ENCODE data around the gene RAB4B. TPM values are rescaled to one million over a fixed set of nuclear protein-coding genes. Genes with fewer than 3 reads are reported as not detected.

Gene RAB4B
- total RNA-seq, 1 donor from 2014 or later, result 2.1 TPM

- Histone ChIP-seq H3K9me3 (ENCODE audit: control insufficient read depth in 3 of 3, low read length in 3 of 3) (no peaks in the 10 kb centered on the region), H3K36me3 (ENCODE audit: control insufficient read depth in 3 of 3, insufficient read depth in 3 of 3, low read length in 3 of 3) (peaks cover 0 to 7% (median 0%) of the 10 kb centered on the region in 3 donors), H3K27ac (ENCODE audit: low read depth, low read length) (peak within 1 kb of the TSS; percentile 99), H3K27me3 (ENCODE audit: control insufficient read depth in 3 of 3, insufficient read depth in 3 of 3, low read length in 3 of 3) (no peaks in the 10 kb centered on the region), H3K4me1 (ENCODE audit: control insufficient read depth in 3 of 3, insufficient read depth in 3 of 3, low read length in 3 of 3) (peaks cover 22 to 42% (median 40%) of the 10 kb centered on the region in 3 donors), H3K4me3 (ENCODE audit: low read length in 3 of 3) (peak within 1 kb of the TSS; percentile 93 to 97 (median 94)), H3K9ac (ENCODE audit: low read depth in 1 of 3, low read length in 3 of 3) (peak within 1 kb of the TSS; percentile 87 to 92 (median 91))
These were observed 27.8 kb upstream of the RAB4B start, which contains the start of gene ACTMAP for GRCh38 chr19:40750058-40750873. Gene ACTMAP, minus strand, starts transcription at chr19:40750477. Its CDS starts 674 bp downstream, at chr19:40749803.

GRCh38 chr19:40750874-40751537 lies 27.0 kb upstream of the RAB4B start, which contains the start of gene SNRPA:
Gene SNRPA, plus strand, starts transcription at chr19:40751203. Its CDS starts 206 bp downstream, at chr19:40751409.
- no peaks in the 10 kb centered on the region for H3K9me3 ChIP-seq (ENCODE audit: control insufficient read depth in 3 of 3, low read length in 3 of 3)
- H3K4me3 ChIP-seq (ENCODE audit: low read length in 3 of 3), result peak within 1 kb of the TSS; percentile 93 to 97 (median 94)
- no peaks in the 10 kb centered on the region for H3K27me3 ChIP-seq (ENCODE audit: control insufficient read depth in 3 of 3, insufficient read depth in 3 of 3, low read length in 3 of 3)
- peak within 1 kb of the TSS; percentile 99 for H3K27ac ChIP-seq (ENCODE audit: low read depth, low read length)
- H3K4me1 ChIP-seq (ENCODE audit: control insufficient read depth in 3 of 3, insufficient read depth in 3 of 3, low read length in 3 of 3), result peaks cover 22 to 42% (median 37%) of the 10 kb centered on the region in 3 donors
- peak within 1 kb of the TSS; percentile 87 to 92 (median 91) for H3K9ac ChIP-seq (ENCODE audit: low read depth in 1 of 3, low read length in 3 of 3)
- H3K36me3 ChIP-seq (ENCODE audit: control insufficient read depth in 3 of 3, insufficient read depth in 3 of 3, low read length in 3 of 3), result peaks cover 0 to 11% (median 3%) of the 10 kb centered on the region in 3 donors

- Histone ChIP-seq H3K27ac (ENCODE audit: low read depth, low read length) (peak overlapping the region; percentile 93), H3K27me3 (ENCODE audit: control insufficient read depth in 3 of 3, insufficient read depth in 3 of 3, low read length in 3 of 3) (no peaks in the 10 kb centered on the region), H3K4me1 (ENCODE audit: control insufficient read depth in 3 of 3, insufficient read depth in 3 of 3, low read length in 3 of 3) (peaks cover 22 to 42% (median 36%) of the 10 kb centered on the region in 3 donors), H3K9ac (ENCODE audit: low read depth in 1 of 3, low read length in 3 of 3) (peak overlapping the region in 1 of 3 donors; percentile 86), H3K4me3 (ENCODE audit: low read length in 3 of 3) (peak overlapping the region in 2 of 3 donors; percentile 91 to 97), H3K36me3 (ENCODE audit: control insufficient read depth in 3 of 3, insufficient read depth in 3 of 3, low read length in 3 of 3) (peaks cover 2 to 19% (median 12%) of the 10 kb centered on the region in 3 donors), H3K9me3 (ENCODE audit: control insufficient read depth in 3 of 3, low read length in 3 of 3) (no peaks in the 10 kb centered on the region)
These were observed 25.7 kb upstream of the RAB4B start for GRCh38 chr19:40752257-40752781.

- Histone ChIP-seq H3K4me1 (ENCODE audit: control insufficient read depth in 3 of 3, insufficient read depth in 3 of 3, low read length in 3 of 3) (peaks cover 10 to 27% (median 22%) of the 10 kb centered on the region in 3 donors), H3K36me3 (ENCODE audit: control insufficient read depth in 3 of 3, insufficient read depth in 3 of 3, low read length in 3 of 3) (peaks cover 17 to 37% (median 26%) of the 10 kb centered on the region in 3 donors), H3K9me3 (ENCODE audit: control insufficient read depth in 3 of 3, low read length in 3 of 3) (no peaks in the 10 kb centered on the region), H3K4me3 (ENCODE audit: low read length in 3 of 3) (no peak overlapping the region), H3K9ac (ENCODE audit: low read depth in 1 of 3, low read length in 3 of 3) (peak overlapping the region in 1 of 3 donors; percentile 40), H3K27ac (ENCODE audit: low read depth, low read length) (no peak overlapping the region), H3K27me3 (ENCODE audit: control insufficient read depth in 3 of 3, insufficient read depth in 3 of 3, low read length in 3 of 3) (no peaks in the 10 kb centered on the region)
These were observed 23.3 kb upstream of the RAB4B start for GRCh38 chr19:40754611-40755247.

GRCh38 chr19:40755248-40755624 lies 22.8 kb upstream of the RAB4B start:
- no peaks in the 10 kb centered on the region for H3K9me3 ChIP-seq (ENCODE audit: control insufficient read depth in 3 of 3, low read length in 3 of 3)
- H3K4me3 ChIP-seq (ENCODE audit: low read length in 3 of 3), result no peak overlapping the region
- H3K27me3 ChIP-seq (ENCODE audit: control insufficient read depth in 3 of 3, insufficient read depth in 3 of 3, low read length in 3 of 3), result no peaks in the 10 kb centered on the region
- H3K9ac ChIP-seq (ENCODE audit: low read depth in 1 of 3, low read length in 3 of 3), result no peak overlapping the region
- H3K4me1 ChIP-seq (ENCODE audit: control insufficient read depth in 3 of 3, insufficient read depth in 3 of 3, low read length in 3 of 3), result peaks cover 8 to 22% (median 19%) of the 10 kb centered on the region in 3 donors
- no peak overlapping the region for H3K27ac ChIP-seq (ENCODE audit: low read depth, low read length)
- H3K36me3 ChIP-seq (ENCODE audit: control insufficient read depth in 3 of 3, insufficient read depth in 3 of 3, low read length in 3 of 3), result peaks cover 22 to 41% (median 29%) of the 10 kb centered on the region in 3 donors

- no peak overlapping the region for H3K9ac ChIP-seq (ENCODE audit: low read depth in 1 of 3, low read length in 3 of 3)
- no peaks in the 10 kb centered on the region for H3K9me3 ChIP-seq (ENCODE audit: control insufficient read depth in 3 of 3, low read length in 3 of 3)
- H3K27ac ChIP-seq (ENCODE audit: low read depth, low read length), result no peak overlapping the region
- H3K36me3 ChIP-seq (ENCODE audit: control insufficient read depth in 3 of 3, insufficient read depth in 3 of 3, low read length in 3 of 3), result peaks cover 27 to 46% (median 33%) of the 10 kb centered on the region in 3 donors
- peaks cover 8 to 22% (median 19%) of the 10 kb centered on the region in 3 donors for H3K4me1 ChIP-seq (ENCODE audit: control insufficient read depth in 3 of 3, insufficient read depth in 3 of 3, low read length in 3 of 3)
- H3K4me3 ChIP-seq (ENCODE audit: low read length in 3 of 3), result no peak overlapping the region
- no peaks in the 10 kb centered on the region for H3K27me3 ChIP-seq (ENCODE audit: control insufficient read depth in 3 of 3, insufficient read depth in 3 of 3, low read length in 3 of 3)
These were observed 22.3 kb upstream of the RAB4B start for GRCh38 chr19:40755791-40756190.

- Histone ChIP-seq H3K36me3 (ENCODE audit: control insufficient read depth in 3 of 3, insufficient read depth in 3 of 3, low read length in 3 of 3) (peaks cover 32 to 52% (median 37%) of the 10 kb centered on the region in 3 donors), H3K27me3 (ENCODE audit: control insufficient read depth in 3 of 3, insufficient read depth in 3 of 3, low read length in 3 of 3) (no peaks in the 10 kb centered on the region), H3K4me3 (ENCODE audit: low read length in 3 of 3) (no peak overlapping the region), H3K4me1 (ENCODE audit: control insufficient read depth in 3 of 3, insufficient read depth in 3 of 3, low read length in 3 of 3) (peaks cover 8 to 20% (median 16%) of the 10 kb centered on the region in 3 donors), H3K9ac (ENCODE audit: low read depth in 1 of 3, low read length in 3 of 3) (peak overlapping the region in 1 of 3 donors; percentile 1), H3K9me3 (ENCODE audit: control insufficient read depth in 3 of 3, low read length in 3 of 3) (no peaks in the 10 kb centered on the region), H3K27ac (ENCODE audit: low read depth, low read length) (no peak overlapping the region)
These were observed 21.4 kb upstream of the RAB4B start for GRCh38 chr19:40756502-40757110.

GRCh38 chr19:40758491-40758890 lies 19.6 kb upstream of the RAB4B start:
- Histone ChIP-seq H3K27ac (ENCODE audit: low read depth, low read length) (no peak overlapping the region), H3K9ac (ENCODE audit: low read depth in 1 of 3, low read length in 3 of 3) (no peak overlapping the region), H3K36me3 (ENCODE audit: control insufficient read depth in 3 of 3, insufficient read depth in 3 of 3, low read length in 3 of 3) (peaks cover 49 to 70% (median 53%) of the 10 kb centered on the region in 3 donors), H3K27me3 (ENCODE audit: control insufficient read depth in 3 of 3, insufficient read depth in 3 of 3, low read length in 3 of 3) (no peaks in the 10 kb centered on the region), H3K4me1 (ENCODE audit: control insufficient read depth in 3 of 3, insufficient read depth in 3 of 3, low read length in 3 of 3) (peaks cover 4 to 11% (median 7%) of the 10 kb centered on the region in 3 donors), H3K9me3 (ENCODE audit: control insufficient read depth in 3 of 3, low read length in 3 of 3) (no peaks in the 10 kb centered on the region), H3K4me3 (ENCODE audit: low read length in 3 of 3) (no peak overlapping the region)

GRCh38 chr19:40759352-40759751 lies 18.7 kb upstream of the RAB4B start:
- no peaks in the 10 kb centered on the region for H3K27me3 ChIP-seq (ENCODE audit: control insufficient read depth in 3 of 3, insufficient read depth in 3 of 3, low read length in 3 of 3)
- H3K4me1 ChIP-seq (ENCODE audit: control insufficient read depth in 3 of 3, insufficient read depth in 3 of 3, low read length in 3 of 3), result peaks cover 3 to 7% (median 5%) of the 10 kb centered on the region in 3 donors
- no peaks in the 10 kb centered on the region for H3K9me3 ChIP-seq (ENCODE audit: control insufficient read depth in 3 of 3, low read length in 3 of 3)
- H3K27ac ChIP-seq (ENCODE audit: low read depth, low read length), result no peak overlapping the region
- H3K4me3 ChIP-seq (ENCODE audit: low read length in 3 of 3), result no peak overlapping the region
- no peak overlapping the region for H3K9ac ChIP-seq (ENCODE audit: low read depth in 1 of 3, low read length in 3 of 3)
- peaks cover 58 to 78% (median 62%) of the 10 kb centered on the region in 3 donors for H3K36me3 ChIP-seq (ENCODE audit: control insufficient read depth in 3 of 3, insufficient read depth in 3 of 3, low read length in 3 of 3)

Measured in skeletal muscle tissue (tissue), 4 donors.